Caki2 (cell line): Measurements from ENCODE around the gene TAB2. TPM values are rescaled to one million over a fixed set of nuclear protein-coding genes. Genes with fewer than 3 reads are reported as not detected.
"Not testable (repeated sequence)": the region's sequence is repeated elsewhere in the genome, so short reads cannot be mapped to it uniquely, and the experiment has no call there.

ENCODE experiments used
- DNase-seq: peaks from one replicate; pipeline ENCODE4 v3.0.0-alpha.2; 2015; ENCODE audit warnings: low read depth
- in situ Hi-C: cut with HindIII; loops from 2 replicates; pipeline ENCODE4 v1.10.0; 2016; ENCODE audit warnings: low sequenced_read_pairs, low pct_unique_long_range_greater_than_20kb, mixed read lengths
- total RNA-seq: library from RNA; depleted of rRNA; stranded (reverse); fragments of >200 nt; shearing (Covaris generic); gene quantifications from 2 replicates; pipeline ENCODE4 v1.2.3, GENCODE V29; 2014; ENCODE audit warnings: low replicate concordance

Gene TAB2
- total RNA-seq, 1 experiment from 2014 or later: 27.2 TPM

DNA sequence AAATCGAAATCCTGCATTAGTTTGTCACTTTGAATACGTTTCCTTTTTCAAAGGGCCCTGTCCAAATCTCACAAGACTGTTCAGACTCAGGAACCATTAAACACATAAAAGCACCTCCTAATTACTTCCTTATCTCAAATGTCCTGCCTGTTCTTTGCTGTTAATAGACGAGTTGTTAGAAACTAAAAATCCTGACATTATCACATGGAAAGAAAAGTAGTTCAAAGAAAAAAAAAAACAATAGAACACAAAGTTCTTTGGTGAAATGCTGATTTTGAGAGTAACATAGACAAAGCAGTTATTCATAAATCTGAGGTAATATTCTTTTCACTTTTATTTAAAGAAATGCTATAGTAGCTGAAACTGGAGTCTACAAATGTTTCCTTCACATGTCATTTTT, 12.1 kb upstream of the TAB2 start:
- DNase-seq: no peak
- in situ Hi-C loops: no loop called here

DNA sequence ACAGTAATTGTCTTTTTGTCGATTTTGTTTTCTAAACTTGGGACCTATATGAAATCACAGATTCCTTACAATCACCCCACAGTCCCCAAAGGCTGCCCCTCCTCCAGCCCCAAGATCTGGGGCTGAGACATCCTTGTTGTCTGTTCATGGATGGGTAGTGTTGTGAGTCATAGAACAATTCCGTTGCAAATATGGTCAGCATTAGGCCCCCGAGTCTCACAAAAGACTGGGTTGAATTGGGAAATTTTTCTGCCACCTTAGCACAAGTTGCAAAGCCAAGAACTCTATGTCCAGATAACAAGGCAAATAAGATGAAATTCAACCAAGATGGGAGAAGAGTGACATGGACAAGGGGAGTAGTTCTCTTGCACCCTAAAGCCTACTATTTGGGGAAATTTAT, 10.5 kb upstream of the TAB2 start:
- DNase-seq: no peak
- in situ Hi-C loops: no loop called here

DNA sequence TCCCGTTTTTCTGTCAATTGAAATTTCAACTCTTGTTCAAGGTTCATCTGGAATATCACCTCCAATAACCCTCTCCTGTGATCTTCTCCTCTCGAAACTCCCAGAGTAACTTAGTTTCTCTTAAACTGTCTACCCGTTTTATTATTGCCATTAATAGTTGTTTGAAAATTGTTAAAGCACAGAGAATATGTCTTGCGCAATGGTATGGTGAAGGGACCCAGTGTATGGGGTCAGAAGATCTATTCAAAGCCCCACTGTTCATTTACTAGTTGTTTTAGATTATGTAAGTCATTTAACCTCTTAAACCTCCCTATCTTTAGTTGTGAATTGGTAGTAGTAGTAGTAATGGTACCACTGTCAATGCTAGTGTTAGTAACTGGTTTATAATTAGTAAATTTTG, 6.2 kb upstream of the TAB2 start:
- in situ Hi-C loops: no loop called here
- no peak for DNase-seq

DNA sequence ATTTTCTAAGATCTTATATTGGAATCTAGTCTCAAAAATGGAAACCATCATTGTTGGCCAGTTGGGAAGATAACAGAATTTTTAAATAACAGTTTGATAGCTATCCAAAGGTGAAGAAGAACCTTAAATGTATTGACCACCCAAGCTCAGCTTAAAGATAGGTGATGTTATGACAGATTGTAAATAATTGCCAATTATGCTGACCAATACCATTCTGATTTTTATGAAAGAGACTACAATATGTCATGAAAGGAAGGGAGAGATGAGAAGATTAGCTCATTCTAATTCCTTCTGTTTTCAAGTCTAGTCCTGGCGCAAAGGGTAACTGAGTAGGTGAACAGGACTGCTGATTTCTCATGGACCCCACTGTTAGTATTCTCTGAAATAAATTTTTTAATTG, 5.7 kb upstream of the TAB2 start:
- no peak for DNase-seq
- in situ Hi-C loops: no loop called here

DNA sequence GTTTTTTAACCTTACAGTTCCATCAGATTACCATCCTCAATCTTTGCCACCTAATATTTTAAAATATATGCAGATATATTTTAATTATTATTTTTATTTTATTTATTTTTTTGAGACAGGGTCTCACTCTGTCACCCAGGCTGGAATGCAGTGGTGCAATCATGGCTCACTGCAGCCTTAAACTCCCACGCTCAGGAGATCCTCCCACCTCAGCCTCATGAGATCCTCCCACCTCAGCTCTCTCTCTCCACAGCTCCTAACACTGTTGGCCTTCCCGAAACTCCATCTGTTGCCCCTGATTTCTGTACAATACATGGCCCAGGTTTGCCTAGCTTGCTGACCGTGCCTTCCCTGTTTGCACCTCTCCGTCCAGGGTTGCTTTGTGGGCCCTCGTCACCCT, 4.4 kb upstream of the TAB2 start:
- in situ Hi-C loops: no loop called here
- DNase-seq: no peak

DNA sequence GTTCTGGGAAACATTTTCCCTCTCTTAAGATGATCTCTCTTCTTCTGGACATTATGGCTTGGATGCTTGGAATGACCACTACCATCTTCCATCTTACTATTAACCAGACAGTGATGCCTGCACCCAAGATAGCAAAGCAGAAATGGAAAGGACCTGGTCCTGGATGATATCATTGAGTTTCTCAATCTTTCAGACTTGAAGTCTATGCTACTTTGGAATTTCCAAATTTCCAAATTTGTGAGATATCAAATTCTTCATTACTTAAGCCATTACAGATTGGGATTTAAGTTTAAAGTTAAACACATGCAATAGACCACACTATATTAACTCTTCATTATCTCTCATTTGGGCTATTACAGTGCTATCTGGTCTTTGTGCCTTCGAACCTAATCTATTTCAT, 3.7 kb upstream of the TAB2 start:
- in situ Hi-C loops: no loop called here
- DNase-seq: no peak

DNA sequence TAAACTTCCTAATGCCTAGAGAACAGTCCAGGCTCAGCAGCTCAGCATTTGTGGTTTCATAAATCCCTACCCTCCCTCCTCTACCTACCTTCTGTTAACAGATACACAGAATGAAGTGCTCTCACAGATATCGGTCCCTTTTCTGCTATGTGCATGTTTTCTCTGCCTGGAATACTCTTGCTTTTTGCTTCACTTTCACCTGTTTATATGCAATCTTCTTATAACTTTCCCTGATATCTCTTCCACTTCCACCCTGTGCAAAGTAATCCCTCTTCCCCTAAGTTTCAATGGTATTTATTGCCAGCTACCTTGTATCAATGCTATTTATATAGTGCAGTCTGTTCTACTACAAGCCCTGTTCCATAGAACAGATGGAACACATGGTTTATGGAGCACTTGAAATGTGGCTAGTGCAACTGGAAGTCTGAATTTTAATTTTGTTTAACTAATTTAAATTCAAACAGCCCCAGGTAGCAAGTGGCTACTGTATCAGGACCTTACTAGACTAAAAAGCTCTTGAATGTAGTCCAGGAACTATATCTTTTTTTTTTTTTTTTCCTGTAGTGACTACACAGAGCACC, 3.1 kb upstream of the TAB2 start:
- DNase-seq: no peak
- in situ Hi-C loops: no loop called here

DNA sequence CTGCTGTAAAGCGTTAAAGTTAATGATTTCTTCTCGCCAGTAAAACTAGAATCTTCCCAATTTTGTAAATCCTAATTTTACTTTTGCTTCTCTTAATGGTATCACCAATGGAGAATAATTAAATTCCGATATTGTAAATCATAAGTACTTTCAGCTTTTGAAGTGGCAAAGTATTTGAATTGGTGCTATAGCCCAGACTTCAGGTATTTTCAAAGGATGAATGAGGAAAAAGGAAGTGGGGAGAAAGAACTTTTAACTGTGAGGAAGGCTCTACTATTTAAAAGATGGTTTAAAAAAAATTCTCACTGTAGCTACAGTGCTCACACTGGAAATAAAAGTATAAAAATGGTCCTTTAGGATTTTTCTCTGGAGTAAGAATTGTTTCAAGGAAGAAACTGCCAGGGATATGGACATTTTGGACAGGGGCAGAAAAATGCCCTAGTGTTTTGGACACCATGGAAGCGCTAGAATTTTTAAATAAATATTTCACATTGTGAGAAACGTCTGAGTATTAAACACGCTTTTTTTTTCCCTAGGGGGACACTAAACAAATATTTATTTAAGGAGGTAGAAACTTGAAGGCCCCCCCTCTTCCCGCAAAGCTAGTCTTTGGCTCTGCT, 1.3 kb upstream of the TAB2 start:
- in situ Hi-C loops: no loop called here
- no peak for DNase-seq

DNA sequence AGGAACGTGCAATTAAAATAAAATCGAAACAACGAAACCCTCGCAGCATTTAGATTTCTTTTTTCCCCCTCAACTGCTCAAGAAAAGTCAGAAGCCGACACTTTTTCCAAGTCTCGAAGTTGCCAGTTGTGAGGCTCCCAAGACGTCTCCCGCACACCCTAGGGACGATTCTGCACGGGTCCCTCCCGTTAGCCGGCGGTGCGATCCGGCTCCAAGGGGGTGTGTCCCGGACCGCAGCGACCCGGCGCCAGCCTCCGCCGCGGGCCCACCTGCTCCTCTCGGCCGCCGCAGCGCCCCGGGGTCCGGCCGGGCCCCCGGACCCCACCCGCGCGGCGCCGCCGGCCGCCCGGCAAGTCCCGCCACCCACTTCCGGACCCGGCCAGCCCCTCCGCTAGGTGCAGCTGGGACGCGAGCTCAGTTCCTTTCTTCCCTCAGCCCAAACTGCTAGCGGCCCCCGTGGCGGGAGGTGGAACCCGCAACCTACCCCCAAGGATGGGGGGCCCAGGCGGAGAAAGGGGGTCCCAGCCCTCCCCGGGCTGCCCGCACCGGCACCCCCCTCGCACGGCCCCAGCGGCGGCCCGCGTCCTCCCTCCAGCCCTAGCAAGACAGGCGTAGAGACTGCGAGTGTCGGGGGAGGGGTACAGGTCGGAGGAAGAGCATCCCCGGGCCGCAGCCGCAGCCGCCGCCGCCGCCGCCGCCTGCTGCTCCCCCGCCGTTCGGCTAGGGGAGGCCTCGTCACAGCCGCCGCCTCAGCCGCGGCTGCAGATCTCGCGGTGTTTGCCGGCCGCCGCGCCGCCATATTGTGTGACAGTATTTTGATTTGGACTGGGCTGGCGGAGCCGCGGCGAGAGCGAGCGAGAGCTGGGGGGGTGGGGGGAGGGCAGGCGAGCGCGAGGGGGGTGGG, 520 bp upstream of the TAB2 start:
- DNase-seq: peak; percentile 93
- in situ Hi-C loops: no loop called here

DNA sequence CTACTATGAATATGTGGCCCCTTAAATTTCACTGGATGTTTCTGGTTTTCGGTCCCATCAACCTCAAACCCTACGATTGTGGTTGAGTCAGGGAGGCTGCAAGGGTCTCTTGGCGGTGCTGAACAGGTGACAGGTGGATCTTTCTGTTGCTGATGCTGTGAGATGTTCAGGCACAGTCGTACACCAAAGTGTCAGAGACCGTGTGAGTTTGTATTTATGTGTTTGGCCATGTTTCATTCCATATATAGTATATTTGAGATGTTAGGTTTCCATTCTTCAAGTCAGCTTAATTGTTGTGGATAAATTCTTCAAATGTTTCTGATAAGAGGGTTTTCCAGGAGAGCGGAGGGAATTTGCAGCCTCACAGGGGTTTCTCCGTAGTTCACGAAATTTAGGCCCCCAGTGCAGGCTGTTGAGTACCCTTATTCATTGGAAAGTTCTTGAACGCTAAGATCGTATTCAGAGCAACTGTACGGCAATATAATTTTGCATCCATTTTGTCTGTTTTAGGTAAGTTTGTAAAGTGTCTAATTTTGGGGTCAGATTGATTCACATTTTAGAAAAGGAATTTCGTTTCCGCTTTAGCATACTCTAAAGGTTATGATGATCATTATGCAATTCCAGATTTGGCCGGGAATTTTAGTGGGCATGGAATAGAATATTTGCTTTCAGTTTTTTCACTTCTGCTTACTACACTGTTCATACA, 1.2 kb downstream of the TAB2 start:
- no peak for DNase-seq
- in situ Hi-C loops: no loop called here

DNA sequence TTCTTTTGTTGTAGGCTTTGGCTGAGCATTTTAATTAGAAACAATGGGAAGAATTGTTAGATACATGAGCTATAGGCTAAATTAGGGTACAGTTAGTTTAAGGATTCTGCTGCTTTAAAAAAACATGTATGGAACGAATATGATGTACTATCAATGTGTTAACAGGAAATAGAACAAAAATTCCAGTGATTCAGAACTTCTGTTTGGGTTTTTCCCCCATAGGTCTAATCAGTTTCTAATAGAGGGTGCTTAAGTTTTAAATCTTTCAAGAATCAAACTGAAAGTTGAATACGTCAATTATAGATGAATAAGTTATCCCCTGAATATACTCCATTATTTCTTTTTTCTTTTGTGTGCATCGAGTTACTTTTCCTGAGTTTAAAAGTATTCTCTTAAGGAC, 1.9 kb downstream of the TAB2 start:
- no peak for DNase-seq
- in situ Hi-C loops: no loop called here

DNA sequence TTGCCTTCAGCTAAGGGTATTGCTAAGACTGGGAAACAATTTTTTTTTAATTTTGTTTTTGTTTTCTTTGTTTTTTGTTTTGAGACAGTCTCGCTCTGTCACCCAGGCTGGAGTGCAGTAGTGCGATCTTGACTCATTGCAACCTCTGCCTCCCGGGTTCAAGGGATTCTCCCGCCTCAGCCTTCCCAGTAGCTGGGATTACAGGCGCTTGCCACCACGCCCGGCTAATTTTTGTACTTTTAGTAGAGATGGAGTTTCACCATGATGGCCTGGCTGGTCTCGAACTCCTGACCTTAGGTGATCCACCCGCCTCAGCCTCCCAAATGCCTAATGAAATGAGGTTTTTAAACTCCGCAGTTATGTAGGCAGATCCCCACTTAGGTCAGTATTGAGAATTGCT, 2.5 kb downstream of the TAB2 start:
- DNase-seq, in situ Hi-C loops: not testable (repeated sequence)

DNA sequence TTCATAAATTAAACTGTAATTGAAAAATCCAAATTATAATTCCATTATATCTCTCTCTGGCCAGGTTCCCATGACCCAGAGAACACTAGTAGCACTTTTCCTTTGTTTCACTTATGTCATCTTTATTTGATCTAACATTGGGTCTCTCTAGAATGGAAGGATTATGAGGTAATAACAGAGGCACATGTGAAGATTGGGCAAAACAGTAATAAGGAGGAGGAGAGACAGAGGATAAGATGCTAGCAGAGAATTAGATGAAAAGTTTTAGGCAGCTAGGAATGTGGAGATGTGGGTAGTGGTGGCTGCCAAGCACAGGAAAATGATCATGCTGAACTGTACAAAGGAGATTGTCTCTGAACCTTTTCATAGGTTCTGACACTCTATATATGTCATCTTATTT, 3.3 kb downstream of the TAB2 start:
- in situ Hi-C loops: no loop called here
- DNase-seq: no peak

DNA sequence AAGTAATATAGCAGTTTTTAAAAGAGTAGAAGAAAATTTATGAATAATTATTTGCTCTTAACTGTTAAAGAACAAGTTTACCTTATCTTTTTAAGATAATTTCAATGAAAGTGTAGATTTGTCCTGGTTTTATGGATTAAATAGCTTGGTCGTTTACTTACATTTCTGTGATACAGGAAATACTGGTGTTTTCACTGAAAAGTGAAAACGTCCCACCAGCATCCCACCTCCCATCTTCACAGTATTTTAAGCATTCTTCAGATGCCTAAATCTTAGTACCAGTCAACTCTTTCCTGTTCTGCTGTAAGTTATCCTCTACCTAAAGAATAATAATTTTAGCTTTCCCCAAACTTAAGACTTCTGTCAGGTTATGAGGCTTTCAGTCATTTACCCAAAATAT, 5.8 kb downstream of the TAB2 start:
- in situ Hi-C loops: no loop called here
- no peak for DNase-seq

DNA sequence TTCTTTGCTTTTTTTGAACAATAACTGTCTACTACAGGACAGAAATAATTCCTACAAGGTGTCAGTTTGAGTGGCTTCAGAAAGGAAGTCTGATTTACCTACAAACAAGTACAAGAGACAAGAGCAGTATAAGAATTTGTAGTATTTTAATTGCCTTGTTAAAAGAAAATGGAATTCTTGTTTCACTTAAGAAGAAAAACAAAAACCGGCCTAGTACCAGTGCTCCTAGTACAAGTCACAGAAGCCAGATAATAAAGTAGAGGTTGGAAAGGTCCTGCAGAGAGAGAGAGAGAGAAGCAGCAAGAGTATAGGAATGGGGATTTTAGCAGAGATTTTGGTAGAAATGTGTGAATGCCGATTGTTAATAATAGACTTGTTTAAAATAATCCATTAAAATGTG, 6.4 kb downstream of the TAB2 start:
- no peak for DNase-seq
- in situ Hi-C loops: no loop called here

DNA sequence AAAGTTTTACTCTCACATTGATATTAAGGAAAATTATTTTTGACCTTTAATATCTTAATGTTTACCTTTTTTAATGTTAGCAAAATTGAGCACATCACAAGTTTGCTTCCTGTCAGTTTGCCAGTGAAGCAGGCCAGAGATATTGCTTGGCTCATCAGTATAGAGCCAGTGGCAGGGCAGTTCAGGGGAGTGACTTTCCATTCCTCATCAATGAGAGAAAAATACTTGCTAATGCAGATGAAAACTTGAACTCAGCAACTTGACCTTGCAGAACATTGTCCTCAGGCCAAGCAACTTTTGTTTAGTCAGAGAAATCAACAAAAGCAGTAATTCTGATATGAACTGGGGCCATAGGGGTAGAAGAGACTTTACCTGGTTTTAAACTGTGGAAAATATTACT, 6.9 kb downstream of the TAB2 start:
- in situ Hi-C loops: no loop called here
- no peak for DNase-seq

DNA sequence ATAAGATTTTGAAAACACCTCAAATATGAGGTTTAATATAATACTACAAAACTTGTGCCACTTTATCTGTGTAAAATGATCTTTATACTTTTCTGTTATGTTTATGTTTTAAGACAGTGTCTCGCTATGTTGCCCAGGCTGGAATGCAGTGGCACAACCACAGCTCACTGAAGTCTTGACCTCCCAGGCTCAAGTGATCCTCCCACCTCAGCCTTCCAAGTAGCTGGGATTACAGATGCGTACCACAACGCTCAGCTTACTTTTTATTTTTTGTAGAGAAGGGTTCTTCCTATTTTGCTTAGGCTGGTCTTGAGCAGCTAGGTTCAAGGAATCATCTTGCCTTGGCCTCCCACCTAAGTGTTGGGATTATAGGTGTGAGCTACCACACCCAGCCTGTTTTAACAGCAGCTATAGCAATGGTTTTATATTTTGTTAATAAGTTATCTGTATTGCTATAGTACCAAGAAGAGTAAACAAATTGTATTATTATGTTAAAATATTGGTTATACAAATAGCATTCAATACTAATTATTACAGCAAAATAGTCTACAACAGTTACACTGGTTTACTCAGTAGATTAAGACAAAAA, 8.2 kb downstream of the TAB2 start:
- in situ Hi-C loops: no loop called here
- no peak for DNase-seq

DNA sequence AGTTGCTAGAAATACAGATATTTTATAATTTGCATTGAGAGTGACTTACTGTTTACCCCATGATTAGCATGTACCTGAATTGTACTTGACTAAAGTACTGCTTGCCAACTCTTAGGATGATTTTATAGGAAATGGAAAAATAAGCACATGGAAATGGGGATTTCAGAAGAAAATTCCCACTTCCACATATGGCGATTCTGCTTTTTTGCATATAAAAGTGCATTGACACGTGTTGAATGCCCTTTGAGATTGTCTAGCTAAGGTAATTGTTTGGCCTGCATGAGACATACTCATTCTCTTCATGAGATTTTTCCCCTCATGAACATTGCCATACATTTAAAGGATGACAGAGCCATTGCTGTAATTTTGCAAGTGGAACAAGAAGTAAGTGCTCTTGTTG, 10.1 kb downstream of the TAB2 start:
- in situ Hi-C loops: no loop called here
- no peak for DNase-seq

DNA sequence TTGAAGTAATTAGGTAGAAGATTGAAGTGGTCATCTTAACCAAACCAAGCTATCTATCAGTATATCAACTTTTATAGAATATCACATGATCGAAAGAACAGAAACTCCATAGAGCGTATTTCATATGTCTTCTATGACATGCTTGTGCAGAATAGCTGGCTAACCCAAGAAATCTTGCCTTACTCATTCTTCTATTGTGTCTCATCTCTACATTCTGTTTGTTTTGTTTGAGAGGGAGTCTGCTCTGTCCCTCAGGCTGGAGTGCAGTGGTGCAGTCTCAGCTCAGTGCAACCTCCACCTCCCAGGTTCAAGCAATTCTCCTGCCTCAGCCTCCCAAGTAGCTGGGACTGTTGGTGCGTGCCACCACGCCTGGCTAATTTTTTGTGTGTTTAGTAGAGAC, 10.6 kb downstream of the TAB2 start:
- in situ Hi-C loops: no loop called here
- DNase-seq: no peak
